Measurements from ENCODE around the gene FAM193B.
"Not testable (repeated sequence)": the region's sequence is repeated elsewhere in the genome, so short reads cannot be mapped to it uniquely, and the experiment has no call there.

Gene FAM193B

DNA sequence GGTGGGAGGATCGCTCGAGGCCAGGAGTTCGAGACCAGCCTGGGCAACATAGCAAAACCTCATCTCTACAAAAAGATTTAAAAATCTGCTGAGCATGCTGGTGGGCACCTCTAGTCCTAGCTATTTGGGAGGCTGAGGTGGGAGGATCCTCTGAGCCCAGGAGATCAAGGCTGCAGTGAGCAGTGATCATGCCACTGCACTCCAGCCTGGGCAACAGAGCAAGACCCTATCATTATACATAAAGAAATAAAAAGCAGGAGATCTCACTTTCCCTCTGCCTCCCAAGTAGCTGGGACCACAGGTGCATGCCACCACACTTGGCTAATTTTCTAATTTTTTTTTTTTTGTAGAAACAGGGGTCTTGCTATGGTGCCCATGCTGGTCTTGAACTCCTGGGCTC, 68.6 kb downstream of the FAM193B start:
- not testable (repeated sequence) for DNase-seq (ENCODE audit: low read depth)

DNA sequence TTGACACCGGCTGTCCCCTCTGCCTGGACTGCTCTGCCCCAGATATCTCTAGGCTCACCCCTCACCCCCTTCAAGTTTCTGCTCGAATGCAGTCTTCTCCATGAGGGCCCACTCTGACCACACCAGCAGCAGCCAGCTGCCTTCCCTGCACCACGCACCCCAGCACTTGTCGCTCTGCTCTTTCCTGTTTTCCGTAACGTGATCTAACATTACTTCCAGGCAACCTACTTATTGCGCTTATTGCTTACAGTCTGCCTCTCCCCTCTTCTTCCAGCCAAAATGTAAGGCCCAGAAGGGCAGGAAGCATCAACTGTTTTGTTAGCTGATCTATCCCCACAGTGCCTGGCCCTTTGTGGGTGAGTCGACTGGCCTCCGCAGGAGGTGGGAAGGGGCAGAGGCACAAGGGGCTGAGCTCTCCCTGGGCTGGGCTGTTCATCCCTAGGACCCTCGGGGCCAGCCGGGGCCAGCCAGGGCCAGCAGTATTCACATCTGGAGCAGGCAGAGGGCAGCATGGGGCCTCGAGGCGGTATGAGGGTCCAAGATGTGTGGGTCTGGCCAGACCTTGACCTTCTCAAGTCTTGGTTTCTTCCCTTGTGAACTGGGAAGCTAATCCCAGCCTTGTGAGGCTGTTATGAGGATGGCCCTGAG, 69.3 kb downstream of the FAM193B start:
- no peak for DNase-seq (ENCODE audit: low read depth)

DNA sequence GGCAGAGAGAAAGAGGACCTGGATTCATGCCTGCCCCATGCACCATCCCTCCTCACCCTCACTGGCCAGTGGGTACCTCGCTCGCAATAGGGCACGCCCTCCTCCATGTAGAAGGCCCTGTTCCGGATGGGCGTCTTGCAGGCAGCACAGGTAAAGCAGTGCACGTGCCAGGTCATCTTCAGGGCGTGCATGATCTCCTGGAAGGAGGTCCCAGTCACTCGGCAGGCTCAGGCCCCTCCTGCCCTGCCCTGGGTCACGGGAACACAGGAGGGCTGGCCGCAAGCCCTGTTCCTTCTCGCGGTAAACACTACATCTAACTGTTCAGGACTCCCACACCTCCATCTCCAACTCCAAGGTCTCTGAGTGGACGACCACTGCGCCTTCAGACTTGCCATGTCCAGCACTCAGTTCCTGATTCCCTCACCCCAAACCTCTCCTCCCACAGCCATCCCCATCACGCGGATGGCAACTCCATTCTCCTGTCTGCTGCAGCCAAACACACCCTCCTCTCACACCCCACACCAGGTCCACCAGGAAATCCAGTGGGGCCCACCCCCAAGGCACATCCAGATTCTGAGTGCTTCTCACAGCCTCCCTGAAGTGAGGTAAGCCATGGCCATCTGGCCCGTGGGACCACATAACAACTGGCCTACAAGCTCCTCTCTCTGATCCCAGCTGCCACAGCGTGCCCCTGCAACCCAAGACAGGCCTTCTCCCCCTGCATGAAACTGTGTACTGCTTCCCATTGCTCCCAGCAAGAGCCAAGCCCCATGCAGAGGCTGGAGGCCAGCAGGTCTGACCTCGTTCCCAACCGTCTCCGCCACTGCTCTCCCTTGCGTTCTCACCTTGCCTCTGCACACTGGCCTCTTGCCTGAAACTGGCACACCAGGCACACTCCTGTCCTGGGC, 70.1 kb downstream of the FAM193B start:
- no peak for DNase-seq (ENCODE audit: low read depth)

DNA sequence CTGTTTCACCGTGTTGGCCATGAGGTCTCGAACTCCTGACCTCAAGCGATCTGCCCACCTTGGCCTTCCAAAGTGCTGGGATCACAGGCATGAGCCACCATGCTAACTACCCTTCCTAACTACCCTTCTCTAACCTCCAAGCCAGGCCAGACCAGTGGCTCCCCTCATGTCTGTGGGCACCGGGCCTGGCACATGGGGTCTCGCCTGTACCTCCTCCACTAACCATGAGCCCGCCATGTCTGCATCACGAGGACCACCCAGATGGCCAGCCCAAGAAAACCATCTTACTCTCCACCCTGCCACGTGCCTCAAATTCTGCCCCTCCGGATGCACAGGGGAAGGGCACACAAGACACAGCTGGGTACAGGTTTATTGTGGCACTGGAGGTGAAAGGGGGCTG, 71.3 kb downstream of the FAM193B start:
- DNase-seq (ENCODE audit: low read depth): no peak

DNA sequence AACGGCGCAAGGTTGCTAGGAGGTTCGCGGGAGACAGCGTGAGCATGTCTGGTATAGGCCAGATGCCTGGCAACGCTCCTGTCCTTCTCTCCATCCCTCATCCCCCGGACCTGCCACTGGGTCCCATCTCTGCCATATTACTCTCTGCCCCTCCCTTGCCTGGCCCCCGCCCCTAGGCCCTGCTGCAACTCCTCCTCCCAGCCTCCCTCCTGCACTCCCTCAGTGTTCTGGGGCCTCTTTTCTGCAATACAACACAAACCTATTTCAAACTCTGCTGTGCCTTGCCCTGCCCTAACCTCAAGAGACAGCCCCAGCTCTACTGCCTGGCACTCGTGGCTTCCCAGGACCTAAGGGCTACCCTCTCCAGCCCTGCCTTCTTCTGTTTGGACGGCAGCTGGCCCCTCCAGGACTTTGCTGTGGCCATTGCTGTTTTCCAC, 72.0 kb downstream of the FAM193B start:
- DNase-seq (ENCODE audit: low read depth): no peak

DNA sequence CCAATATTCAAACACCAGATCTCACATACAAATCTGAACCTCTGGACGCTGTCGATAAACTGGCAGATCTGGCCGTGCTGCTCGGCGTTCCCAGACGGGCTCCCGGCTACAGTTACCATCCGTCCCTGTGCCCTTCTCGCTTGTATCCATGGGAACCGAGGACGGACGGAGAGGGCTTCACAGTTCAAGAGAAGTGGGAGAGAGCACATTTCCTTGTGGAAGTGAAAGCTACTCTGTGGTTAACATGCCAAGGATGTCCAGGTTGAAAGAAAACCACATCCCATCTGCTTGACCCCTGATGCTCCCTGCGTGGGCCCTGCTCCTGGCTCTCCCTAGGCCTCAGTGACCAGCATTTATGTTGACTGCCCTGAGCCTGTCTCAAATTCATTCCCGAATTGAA, 74.6 kb downstream of the FAM193B start:
- no peak for DNase-seq (ENCODE audit: low read depth)

DNA sequence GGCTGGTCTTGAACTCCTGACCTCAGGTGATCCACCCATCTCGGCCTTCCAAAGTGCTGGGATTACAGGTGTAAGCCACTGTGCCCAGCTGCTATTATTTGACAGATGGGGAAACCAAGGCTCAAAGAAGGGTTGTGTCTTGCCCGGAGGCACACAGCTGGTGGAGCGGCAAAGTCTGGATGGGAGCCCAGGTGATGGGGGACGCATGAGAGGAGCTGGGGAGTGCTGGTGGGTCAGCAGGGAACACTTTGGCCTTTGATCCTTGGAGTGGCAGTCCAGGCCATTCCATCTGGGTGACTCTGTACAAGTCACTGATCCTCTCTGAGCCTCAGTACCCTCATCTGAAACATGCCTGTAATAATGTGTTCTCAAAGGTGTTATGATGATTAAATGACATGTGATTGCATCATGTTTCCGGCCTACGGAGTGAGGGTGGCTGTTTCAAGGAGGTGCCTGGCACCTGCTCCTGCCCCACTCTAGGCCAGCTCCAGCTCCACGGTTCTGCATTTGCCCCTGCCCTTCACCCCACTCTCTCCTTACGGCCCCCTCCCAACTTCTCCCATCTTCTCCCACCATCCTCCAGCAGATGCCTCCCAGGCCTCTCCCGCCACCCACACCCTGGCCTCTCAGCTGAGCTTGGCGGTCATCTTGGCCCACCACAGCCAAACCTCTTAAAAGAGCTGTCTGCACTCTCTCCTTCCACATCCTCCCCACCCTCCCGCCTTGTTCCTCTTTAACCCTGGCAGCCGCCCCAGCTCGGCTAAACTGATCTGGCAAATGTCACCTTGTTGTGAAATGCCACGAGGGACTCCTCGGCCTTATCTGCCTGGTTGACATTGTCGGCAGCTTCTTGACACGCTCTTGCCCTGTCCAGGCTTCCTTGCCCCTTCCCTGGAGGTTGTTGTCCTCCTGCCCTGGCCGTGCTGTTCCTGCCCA, 75.4 kb downstream of the FAM193B start:
- DNase-seq (ENCODE audit: low read depth): no peak

DNA sequence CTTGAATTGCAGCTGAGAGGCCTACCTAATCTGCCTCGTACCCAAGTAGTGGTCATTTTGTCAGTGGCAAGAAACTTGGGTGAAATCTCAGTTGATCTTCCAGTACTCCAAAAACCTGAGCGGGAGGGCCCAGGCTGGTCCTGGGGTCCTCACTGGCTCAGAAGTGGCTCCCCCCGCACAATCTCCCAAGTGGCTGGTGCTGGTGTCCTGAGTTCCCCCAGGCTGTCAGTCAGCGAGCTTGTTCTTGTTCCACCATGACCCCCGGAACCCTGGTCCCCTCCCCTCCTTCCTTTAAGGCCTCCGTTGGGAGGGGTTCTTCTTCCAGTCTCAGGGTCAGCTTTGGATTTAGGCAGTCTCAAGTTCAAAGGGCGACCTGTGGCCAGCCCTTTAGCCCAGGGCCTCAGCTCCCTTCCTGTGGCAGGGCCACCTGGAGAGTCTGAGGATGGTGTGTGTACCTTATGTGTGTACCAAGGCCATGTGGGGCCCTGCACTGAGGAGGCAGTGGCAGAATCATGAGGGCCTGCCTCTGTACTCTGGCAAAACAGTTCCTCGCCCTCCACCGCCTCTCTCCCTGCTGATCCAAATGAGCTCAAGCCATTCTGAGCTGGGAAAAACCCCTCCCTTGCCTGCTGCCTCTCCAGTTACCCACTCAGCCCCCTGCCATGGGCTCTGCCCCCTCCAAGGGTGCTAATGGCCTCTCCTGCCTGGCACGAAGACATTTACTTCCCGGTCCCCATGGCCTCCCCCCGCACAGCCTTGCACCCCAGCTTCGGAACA, 76.5 kb downstream of the FAM193B start:
- no peak for DNase-seq (ENCODE audit: low read depth)

DNA sequence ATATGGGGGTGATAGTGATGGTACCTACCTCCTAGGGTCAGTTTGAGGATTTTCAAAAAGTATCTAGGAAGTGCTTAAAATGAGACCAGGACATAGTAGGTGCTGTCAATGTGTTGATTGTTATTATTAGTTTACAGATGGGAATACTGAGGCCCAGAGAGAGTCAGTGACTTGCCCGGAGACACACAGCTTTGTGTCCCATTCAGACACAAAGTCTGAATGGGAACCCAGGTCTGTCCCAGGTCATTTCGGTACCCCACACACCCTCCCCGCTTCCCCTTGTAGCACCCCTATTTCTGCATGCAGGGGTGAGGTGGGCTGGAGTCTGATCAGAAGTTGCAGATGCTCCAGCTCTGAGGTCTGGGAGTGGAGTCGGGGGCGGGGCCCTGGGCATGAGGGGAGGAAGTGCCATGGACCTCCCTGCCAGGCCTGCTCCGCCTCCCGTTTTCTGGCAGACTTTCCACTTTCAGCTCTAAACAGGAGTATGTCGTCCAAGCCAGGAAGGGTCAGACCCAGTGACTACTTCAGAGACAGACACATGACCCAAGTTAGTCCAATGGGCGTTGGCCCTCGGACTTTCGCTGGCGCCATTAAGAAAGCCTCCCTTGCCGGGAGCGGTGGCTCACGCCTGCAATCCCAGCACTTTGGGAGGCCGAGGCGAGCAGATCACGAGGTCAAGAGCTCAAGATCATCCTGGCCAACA, 77.7 kb downstream of the FAM193B start:
- no peak for DNase-seq (ENCODE audit: low read depth)

DNA sequence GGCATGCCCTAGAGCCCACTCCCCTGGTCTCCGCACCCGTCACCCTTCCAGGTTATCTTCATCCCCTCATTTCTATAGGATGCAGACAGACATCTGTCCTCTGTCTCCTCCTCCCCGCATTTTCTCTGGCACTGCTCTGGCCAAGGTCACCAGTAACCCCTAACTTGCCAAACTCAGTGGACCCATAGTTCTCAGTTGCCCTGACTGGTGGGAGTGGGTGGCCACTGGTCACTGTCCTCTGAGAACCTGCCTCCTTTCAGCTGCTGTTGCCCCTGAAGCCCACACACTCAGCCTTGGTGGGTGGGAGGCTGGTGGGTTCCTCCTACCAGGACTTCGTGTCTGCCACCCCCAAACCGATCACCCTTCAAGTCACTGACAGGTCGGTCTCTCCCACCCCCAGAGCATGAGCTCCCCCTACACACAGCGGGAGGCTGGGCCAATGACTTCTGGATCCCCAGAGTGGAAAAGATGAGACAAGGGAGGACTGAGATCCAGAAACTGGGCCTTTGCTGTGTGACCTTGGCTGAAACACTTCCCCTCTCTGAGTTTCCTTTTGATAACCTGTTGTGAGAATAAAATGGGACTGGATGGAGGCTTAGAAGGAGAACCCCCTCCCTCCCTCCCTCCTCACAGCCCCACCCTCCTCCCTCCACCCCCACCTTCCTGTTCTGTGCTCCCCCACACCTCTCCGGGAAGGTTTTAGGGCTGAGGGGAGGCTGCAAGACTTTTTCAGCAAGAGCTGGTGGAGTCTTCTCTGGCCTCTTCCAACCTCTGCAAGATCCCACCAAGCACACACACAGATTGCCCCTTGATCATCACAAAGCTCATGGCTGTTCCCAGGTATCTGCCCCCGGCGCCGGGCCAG, 78.6 kb downstream of the FAM193B start:
- no peak for DNase-seq (ENCODE audit: low read depth)

DNA sequence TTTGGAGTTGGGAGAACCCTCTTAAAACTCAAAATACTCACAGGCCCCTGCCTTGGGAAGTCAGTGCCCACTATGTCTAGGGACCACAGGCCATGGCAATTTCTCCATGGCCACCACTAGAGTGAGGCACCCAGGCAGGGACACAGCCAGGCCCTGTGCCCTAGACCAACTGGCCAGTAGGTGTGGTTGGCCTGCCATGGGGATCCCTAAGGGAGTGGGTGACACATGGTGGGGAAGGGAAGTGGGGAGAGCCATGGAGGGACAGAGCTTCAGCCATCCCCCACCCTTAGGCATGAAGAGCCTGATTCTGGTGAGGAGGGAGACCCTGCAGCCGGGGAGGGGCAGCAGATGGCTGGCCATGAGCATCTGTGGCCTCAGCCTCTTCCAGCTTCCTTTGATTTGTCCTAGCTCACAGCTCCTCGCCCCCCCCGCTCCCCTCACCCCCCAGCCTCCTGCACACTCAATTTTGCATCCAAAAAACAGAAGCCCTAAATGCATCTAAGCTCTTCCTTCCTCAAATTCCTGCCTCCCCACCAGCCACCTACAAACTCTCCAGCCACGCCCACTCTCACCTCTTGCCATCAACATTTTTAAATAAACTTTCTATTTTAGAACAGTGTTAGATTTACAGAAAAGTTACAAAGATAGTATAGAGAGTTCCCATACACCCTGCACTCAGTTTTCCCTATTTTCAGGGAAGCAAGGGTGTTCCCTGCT, 79.4 kb downstream of the FAM193B start:
- DNase-seq (ENCODE audit: low read depth): no peak

DNA sequence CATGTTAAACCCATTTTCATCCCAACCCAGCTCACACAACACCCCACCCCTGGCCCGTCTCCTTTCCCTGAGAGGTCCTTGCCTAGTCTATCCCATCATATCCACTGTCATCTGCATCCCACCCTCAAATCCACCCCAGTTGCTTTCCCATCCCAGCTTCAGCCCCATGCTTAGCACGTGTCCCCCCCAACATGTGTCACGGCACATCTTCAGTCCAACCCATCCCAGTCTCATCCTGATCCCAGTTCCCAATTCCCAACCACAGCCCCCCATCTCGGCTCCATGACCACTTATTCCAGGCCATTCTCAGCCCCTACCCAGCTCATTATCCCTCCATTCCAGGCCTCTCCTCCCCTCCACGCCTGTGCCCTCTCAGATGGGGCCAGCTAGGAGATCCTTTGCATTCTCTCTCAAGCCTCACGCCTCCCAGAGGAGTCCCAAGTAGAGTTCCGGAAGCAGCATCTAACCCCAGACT, 80.3 kb downstream of the FAM193B start:
- no peak for DNase-seq (ENCODE audit: low read depth)

DNA sequence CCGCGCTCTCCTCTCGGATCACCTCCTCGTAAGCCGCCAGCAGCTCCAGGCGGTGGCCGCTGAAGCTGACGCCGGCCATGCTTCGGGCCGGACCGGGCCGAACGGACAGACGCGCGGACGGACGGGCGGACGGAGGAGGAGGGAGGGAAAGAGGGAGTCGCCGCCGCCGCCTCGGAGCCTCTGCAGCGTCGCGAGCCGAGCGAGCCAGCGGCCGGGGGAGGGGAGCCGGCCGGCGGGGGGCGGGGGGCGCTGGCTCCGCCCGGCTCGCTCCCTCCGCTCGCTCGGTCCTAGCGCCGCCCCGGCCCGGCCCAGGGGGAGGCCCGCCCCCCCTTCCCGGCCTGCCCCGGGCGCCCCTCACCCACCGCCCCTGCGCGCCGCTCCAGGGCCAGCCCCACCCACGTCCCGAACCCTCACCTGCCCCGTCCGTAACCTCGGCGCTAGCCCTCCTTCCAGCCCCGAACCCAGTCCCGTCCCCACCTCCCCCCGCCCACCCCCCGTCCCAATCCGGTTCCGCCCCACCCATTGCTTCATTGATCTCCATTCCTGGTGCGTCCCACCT, 80.8 kb downstream of the FAM193B start, which contains the start of gene DBN1:
TSS of gene DBN1 (minus strand) at position 192 of the 559 bp plus-strand sequence. CDS start at position 79, 113 bp downstream.
- DNase-seq (ENCODE audit: low read depth): no peak

DNA sequence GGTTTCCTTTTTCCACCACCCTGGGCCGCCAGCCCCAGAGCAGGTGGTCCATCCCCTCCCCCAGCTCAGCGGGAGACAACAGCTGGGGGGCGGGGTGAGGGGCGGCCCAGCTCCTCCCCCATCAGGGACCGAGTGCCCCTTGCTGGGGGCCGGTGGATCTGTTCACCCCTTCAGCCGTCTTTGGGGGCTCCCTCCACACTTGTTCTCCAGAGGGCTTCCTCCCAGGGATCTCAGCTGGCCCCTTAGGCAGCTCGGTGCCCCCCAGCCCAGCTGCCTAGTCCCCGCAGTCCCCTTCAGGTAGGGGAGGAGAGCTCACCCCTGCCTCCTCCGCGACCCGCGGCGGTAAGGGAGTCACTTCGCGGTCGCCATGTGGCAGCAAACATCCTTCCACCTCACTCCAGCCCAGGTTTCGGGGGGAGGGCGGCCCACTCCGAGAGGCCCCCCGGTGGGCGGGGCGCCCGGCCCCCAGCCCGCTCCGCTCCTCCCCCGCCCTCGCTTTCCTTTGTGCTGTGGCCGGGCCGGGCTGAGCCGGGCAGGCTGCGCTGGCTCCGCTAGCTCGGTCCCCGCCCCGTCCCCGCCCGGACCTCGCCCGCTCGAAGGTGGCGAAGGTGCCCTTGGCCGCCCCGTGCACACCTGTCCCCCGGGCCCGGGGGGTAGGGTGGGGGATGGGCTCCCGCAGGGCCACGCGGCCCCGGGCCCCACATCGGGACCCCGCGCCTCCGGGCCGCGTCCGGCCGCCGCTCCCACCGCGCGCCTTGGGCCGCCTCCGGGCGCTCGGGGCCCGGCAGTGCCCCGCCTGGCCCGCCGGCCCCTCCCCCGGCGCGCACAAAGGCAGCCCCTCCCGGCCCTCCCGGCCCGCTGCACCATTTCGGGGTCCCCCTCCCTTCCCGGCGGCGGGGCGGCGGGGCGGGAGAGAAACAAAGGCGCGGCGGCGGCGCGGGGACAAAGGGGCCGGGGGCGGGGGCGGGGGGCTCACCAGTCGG, 81.6 kb downstream of the FAM193B start:
- no peak for DNase-seq (ENCODE audit: low read depth)

DNA sequence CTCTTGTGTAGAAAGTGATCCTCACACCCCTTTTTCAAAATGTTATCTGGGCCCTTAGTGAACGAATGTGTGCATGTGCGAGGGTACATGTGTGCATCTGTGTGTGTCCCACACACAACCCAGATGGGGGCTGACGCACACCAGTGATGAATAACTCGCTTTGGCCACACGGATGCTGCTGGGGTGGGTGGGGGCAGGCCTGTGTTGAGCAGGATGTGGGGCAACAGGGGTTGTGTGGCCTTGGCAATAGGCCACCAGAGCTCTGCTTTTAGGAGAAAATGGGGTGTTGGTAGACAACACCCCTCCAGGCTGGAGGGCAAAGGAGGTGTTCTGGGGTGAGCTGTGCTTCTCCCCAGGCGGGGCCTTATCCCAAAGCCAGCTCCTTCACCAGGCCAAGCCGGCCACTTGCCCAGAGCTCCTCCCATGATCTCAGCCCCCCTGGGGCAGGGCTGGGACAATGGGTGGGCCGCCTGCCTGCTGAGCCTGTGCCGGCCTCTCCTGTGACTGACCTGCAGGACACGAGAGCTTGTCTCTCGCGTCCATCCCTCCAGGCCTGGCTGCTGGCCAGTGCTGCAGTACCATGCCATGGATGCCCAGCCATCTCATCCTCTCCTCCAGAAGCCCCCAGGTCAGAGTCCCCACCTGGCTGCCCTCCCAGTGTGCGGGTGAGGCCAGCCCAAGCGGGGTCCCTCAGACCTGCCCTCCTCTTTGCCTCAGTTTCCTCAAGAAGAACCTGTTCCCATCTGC, 82.6 kb downstream of the FAM193B start:
- no peak for DNase-seq (ENCODE audit: low read depth)

DNA sequence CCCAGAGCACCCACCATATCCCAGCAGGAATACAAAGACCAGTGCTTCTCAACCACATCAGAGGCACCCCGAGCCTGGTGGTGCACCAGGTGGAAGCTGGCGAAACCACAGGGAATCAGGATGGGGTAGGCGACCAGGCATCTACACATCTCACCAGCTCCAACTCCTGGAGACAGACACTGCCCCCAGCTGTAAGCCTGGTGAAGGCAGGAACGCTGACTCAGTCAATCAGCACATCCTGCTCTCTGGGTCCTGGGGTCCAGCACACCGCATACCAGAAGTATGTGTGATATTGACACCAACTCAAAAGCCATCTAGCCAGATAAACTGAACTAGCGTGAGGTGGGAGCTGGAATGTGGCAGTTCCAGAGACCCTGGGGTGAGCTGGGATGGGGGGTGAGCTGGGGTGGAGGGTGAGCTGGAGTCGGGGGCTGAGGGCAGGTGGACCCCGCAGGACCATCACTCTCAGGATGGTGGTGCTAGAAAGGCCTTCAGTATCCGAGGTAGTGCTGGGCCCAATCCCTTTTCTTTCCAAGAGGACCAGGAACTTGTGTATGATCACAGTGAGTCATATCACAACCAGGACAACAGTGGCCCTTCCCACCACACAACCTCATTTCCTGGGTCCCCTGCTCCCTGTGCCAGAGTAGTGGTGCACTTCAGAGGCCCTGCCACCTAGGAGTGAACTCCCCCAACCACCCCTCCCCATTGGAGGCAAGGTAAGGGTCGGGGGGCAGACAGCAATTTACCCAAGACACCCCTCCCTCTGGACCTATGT, 83.4 kb downstream of the FAM193B start:
- DNase-seq (ENCODE audit: low read depth): no peak
